K562 (cell line): Measurements from ENCODE around the gene FAM24B. TPM values are rescaled to one million over a fixed set of nuclear protein-coding genes. Genes with fewer than 3 reads are reported as not detected.

Source experiments
- DACH1 ChIP-seq: fragments of 450-650 bp; IDR thresholded peaks from 2 replicates; pipeline ENCODE4 v1.6.1; 2018; ENCODE audit not compliant: partially characterized antibody
- EHMT2 ChIP-seq: fragments of 450-650 bp; IDR thresholded peaks from 2 replicates; pipeline ENCODE4 v1.6.1; 2018; ENCODE audit warnings: antibody characterized with exemption
- FOXK2 ChIP-seq, 2 experiments: fragments of 450-650 bp; IDR thresholded peaks in 1 of 2; conservative IDR thresholded peaks in 1 of 2; 2 replicates each; pipeline ENCODE4 v1.6.1; 2016; ENCODE audit warnings: low read depth in 2 of 2, mild to moderate bottlenecking in 1 of 2
- HMG20B ChIP-seq: fragments of 250-450 bp; sonication (Bioruptor Pico); IDR thresholded peaks from 2 replicates; pipeline ENCODE4 v1.5.0; 2021; ENCODE audit warnings: mild to moderate bottlenecking
- KAT7 ChIP-seq: sonication (generic); formaldehyde crosslinking; IDR thresholded peaks from 2 replicates; pipeline ENCODE4 v1.8.0; 2022; ENCODE audit warnings: missing genetic modification reagents, mild to moderate bottlenecking, borderline replicate concordance
- MYC ChIP-seq, 2 experiments: fragments of 250-450 bp in 1 of 2; sonication (Bioruptor Pico) in 1 of 2; IDR thresholded peaks; 2 replicates each; pipeline versions ENCODE4 v1.5.1 to v1.6.1; 2012 to 2021; ENCODE audit warnings: low read depth in 2 of 2, borderline replicate concordance in 1 of 2, improper control_type of control experiment in 1 of 2, low read length in 1 of 2, mild to moderate bottlenecking in 1 of 2, moderate library complexity in 1 of 2
- NCOA6 ChIP-seq: fragments of 450-650 bp; IDR thresholded peaks from 2 replicates; pipeline ENCODE4 v1.6.1; 2017; ENCODE audit warnings: mild to moderate bottlenecking
- NR2F6 ChIP-seq: fragments of 450-650 bp; formaldehyde crosslinking; IDR thresholded peaks from 2 replicates; pipeline ENCODE4 v1.4.0; 2020; ENCODE audit warnings: mild to moderate bottlenecking
- NRF1 ChIP-seq, 2 experiments: fragments of 450-650 bp; IDR thresholded peaks in 1 of 2; conservative IDR thresholded peaks in 1 of 2; 2 replicates each; pipeline ENCODE4 v1.6.1; 2014; ENCODE audit warnings: mild to moderate bottlenecking in 2 of 2
- PHB ChIP-seq: fragments of 250-450 bp; sonication (Bioruptor Pico); IDR thresholded peaks from 2 replicates; pipeline ENCODE4 v1.5.0; 2021
- PURB ChIP-seq: sonication (generic); formaldehyde crosslinking; IDR thresholded peaks from 2 replicates; pipeline ENCODE4 v1.9.0; 2021; ENCODE audit warnings: low read depth, mild to moderate bottlenecking, missing genetic modification reagents
- SMC3 ChIP-seq: conservative IDR thresholded peaks from 2 replicates; pipeline ENCODE4 v1.6.1; 2011; ENCODE audit warnings: low read depth, low read length, improper control_type of control experiment; ENCODE audit not compliant: insufficient read depth
- TBP ChIP-seq: optimal IDR thresholded peaks from 2 replicates; pipeline ENCODE3; 2011; ENCODE audit warnings: low read depth, low read length, improper control_type of control experiment
- TCFL5 ChIP-seq: fragments of 250-450 bp; sonication (Bioruptor Pico); conservative IDR thresholded peaks from 2 replicates; pipeline ENCODE4 v1.6.1; 2021; ENCODE audit warnings: mild to moderate bottlenecking, moderate library complexity, matching md5 sums
- TRIM28 ChIP-seq: fragments of 450-650 bp; IDR thresholded peaks from 2 replicates; pipeline ENCODE4 v1.6.1; 2017
- ZFPM2 ChIP-seq: fragments of 250-450 bp; sonication (Bioruptor Pico); IDR thresholded peaks from 2 replicates; pipeline ENCODE4 v1.5.1; 2022; ENCODE audit warnings: mild to moderate bottlenecking
- ZNF3 ChIP-seq: fragments of 250-450 bp; sonication (Bioruptor Pico); IDR thresholded peaks from 2 replicates; pipeline ENCODE4 v1.5.0; 2021; ENCODE audit warnings: mild to moderate bottlenecking, moderate library complexity
- ZNF79 ChIP-seq: fragments of 250-450 bp; sonication (Bioruptor Pico); IDR thresholded peaks from 2 replicates; pipeline ENCODE4 v1.4.0; 2020; ENCODE audit warnings: low read depth, mild to moderate bottlenecking, moderate library complexity
- polyA plus RNA-seq, 8 experiments: library from polyadenylated mRNA; depleted of rRNA in 4 of 8; stranded (reverse) in 5 of 8; unstranded in 3 of 8; fragments of >200 nt; fragmentation: Nextera tagmentation in 2 of 8; fragmentation: Illumina TruSeq in 1 of 8; extraction: Ambion mirVana in 2 of 8; extraction: Trizol in 1 of 8; gene quantifications; 2 replicates each; pipeline versions ENCODE4 v1.2.1 to v1.2.3, GENCODE V29; 2011 to 2014; ENCODE audit warnings: inconsistent platforms in 1 of 8, missing spikeins in 1 of 8
- total RNA-seq, 7 experiments: library from RNA; depleted of rRNA in 6 of 7; stranded (reverse); fragments of >200 nt in 6 of 7; fragmentation: Illumina TruSeq in 2 of 7; extraction: Trizol in 2 of 7; gene quantifications; 2 replicates each; pipeline versions ENCODE4 v1.2.1 to v1.2.3, GENCODE V29; 2011 to 2021; ENCODE audit warnings: low replicate concordance in 1 of 7
- TF ChIP-seq, protein P1 (sequence below), 2 experiments: fragments of 450-650 bp; IDR thresholded peaks; 2 replicates each; pipeline ENCODE4 v1.6.1; 2016
- TF ChIP-seq, protein P2 (sequence below): fragments of 450-650 bp; IDR thresholded peaks from 2 replicates; pipeline ENCODE4 v1.6.1; 2016; ENCODE audit warnings: borderline replicate concordance
- TF ChIP-seq, protein P3 (sequence below): fragments of 250-450 bp; sonication (Bioruptor Pico); IDR thresholded peaks from 2 replicates; pipeline ENCODE4 v1.8.0; 2021; ENCODE audit warnings: borderline replicate concordance, mild to moderate bottlenecking, moderate library complexity; ENCODE audit not compliant: poor library complexity, severe bottlenecking
- TF ChIP-seq, protein P4 (sequence below): sonication (generic); formaldehyde crosslinking; IDR thresholded peaks from 2 replicates; pipeline ENCODE4 v1.8.1; 2023; ENCODE audit warnings: mild to moderate bottlenecking, missing genetic modification reagents

Gene FAM24B
- total and polyA plus RNA-seq, 9 of the 15 experiments (the other 6 are each of a cell fraction or from before 2014, with no cell fraction given), result 6.0 to 19.6 (median 9.2) TPM

DNA sequence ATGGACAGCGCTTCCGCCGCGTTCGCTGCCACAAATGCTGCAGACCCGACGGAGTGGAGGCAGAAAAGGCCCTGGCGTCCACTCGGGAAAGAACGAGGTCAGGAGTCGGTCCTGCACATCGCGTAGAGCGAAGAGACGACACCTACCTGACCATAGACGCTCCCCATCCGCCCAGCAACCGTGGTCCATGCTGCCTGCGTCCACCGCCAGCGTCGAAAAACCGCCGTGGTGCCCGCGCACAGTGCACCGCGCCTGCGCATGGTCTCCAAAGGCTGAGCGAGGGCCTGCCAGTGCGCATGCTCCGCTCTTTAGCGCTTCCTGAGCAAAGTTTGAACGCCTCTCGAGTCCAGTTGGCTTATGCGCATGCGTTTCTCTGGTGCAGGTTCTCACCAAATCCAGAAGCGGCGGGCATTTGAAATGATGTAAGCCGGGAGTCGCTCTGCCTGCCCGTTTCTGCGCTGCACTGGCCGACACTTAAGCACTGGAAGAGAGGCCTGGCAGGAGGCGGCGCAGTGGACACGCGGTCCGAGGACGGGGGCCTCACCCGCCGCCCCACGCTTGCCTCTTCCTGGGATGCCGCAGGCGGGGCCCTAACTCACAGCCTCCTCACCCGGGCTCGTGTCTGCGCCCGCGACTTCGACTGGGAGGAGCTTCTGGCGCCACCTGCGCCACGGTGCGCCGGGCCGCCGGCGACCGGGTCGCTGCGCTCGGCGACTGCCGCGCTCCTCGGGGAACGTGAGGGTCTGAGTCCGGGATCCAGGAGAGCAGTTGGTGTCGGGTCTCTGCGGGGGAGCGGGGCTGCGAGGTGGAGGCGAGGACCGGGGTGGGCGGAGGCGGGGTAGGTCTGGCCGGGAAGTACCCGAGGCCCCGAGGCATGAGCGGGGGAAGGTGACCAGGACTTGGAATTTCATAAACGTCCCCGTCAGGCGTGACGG is at the start of gene FAM24B (continued):
- no peak for TF ChIP-seq FOXK2 (conservative IDR thresholded peaks at IDR 0.05 in 1 of 2, IDR thresholded peaks at IDR 0.05 in 1 of 2; ENCODE audit: low read depth in 2 of 2)
- TF ChIP-seq ZNF79 (CRISPR knock-in tag), result no peak
- TF ChIP-seq ZFPM2 (CRISPR knock-in tag), result no peak
- TF ChIP-seq TRIM28, result no peak
- no peak for TF ChIP-seq TCFL5 (CRISPR knock-in tag)
- peak; percentile 99 for TF ChIP-seq NRF1 (conservative IDR thresholded peaks at IDR 0.05 in 1 of 2, IDR thresholded peaks at IDR 0.05 in 1 of 2)
- TF ChIP-seq MYC (IDR thresholded peaks at IDR 0.05; ENCODE audit: low read depth, low read length), result peak; percentile 79
- no peak for TF ChIP-seq MYC (CRISPR knock-in tag; IDR thresholded peaks at IDR 0.05; ENCODE audit: borderline replicate concordance, low read depth)
- TF ChIP-seq PURB (CRISPR knock-in tag), result no peak
- no peak for TF ChIP-seq SMC3
- TF ChIP-seq, protein P1, sequence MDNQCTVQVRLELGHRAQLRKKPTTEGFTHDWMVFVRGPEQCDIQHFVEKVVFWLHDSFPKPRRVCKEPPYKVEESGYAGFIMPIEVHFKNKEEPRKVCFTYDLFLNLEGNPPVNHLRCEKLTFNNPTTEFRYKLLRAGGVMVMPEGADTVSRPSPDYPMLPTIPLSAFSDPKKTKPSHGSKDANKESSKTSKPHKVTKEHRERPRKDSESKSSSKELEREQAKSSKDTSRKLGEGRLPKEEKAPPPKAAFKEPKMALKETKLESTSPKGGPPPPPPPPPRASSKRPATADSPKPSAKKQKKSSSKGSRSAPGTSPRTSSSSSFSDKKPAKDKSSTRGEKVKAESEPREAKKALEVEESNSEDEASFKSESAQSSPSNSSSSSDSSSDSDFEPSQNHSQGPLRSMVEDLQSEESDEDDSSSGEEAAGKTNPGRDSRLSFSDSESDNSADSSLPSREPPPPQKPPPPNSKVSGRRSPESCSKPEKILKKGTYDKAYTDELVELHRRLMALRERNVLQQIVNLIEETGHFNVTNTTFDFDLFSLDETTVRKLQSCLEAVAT (IDR thresholded peaks at IDR 0.05), result no peak
- TF ChIP-seq, protein P2, sequence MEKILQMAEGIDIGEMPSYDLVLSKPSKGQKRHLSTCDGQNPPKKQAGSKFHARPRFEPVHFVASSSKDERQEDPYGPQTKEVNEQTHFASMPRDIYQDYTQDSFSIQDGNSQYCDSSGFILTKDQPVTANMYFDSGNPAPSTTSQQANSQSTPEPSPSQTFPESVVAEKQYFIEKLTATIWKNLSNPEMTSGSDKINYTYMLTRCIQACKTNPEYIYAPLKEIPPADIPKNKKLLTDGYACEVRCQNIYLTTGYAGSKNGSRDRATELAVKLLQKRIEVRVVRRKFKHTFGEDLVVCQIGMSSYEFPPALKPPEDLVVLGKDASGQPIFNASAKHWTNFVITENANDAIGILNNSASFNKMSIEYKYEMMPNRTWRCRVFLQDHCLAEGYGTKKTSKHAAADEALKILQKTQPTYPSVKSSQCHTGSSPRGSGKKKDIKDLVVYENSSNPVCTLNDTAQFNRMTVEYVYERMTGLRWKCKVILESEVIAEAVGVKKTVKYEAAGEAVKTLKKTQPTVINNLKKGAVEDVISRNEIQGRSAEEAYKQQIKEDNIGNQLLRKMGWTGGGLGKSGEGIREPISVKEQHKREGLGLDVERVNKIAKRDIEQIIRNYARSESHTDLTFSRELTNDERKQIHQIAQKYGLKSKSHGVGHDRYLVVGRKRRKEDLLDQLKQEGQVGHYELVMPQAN, result peak; percentile 47; the same call in 1 of the 2 replicates
- no peak for TF ChIP-seq KAT7 (CRISPR knock-in tag)
- TF ChIP-seq, protein P3, sequence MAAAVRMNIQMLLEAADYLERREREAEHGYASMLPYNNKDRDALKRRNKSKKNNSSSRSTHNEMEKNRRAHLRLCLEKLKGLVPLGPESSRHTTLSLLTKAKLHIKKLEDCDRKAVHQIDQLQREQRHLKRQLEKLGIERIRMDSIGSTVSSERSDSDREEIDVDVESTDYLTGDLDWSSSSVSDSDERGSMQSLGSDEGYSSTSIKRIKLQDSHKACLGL (CRISPR knock-in tag), result no peak
- TF ChIP-seq ZNF3 (CRISPR knock-in tag), result no peak
- TF ChIP-seq, protein P4, sequence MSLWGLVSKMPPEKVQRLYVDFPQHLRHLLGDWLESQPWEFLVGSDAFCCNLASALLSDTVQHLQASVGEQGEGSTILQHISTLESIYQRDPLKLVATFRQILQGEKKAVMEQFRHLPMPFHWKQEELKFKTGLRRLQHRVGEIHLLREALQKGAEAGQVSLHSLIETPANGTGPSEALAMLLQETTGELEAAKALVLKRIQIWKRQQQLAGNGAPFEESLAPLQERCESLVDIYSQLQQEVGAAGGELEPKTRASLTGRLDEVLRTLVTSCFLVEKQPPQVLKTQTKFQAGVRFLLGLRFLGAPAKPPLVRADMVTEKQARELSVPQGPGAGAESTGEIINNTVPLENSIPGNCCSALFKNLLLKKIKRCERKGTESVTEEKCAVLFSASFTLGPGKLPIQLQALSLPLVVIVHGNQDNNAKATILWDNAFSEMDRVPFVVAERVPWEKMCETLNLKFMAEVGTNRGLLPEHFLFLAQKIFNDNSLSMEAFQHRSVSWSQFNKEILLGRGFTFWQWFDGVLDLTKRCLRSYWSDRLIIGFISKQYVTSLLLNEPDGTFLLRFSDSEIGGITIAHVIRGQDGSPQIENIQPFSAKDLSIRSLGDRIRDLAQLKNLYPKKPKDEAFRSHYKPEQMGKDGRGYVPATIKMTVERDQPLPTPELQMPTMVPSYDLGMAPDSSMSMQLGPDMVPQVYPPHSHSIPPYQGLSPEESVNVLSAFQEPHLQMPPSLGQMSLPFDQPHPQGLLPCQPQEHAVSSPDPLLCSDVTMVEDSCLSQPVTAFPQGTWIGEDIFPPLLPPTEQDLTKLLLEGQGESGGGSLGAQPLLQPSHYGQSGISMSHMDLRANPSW, result no peak
- peak; percentile 86 for TF ChIP-seq NCOA6
- TF ChIP-seq DACH1, result no peak
- TF ChIP-seq HMG20B (CRISPR knock-in tag), result no peak
- no peak for TF ChIP-seq NR2F6 (CRISPR knock-in tag)
- TF ChIP-seq PHB (CRISPR knock-in tag), result no peak
- TF ChIP-seq EHMT2, result no peak
- TF ChIP-seq TBP, result peak; percentile 68
